Right lobe of liver (tissue), 6 donors: ENCODE data around the gene CDRT4. TPM values are rescaled to one million over a fixed set of nuclear protein-coding genes. Genes with fewer than 3 reads are reported as not detected.

Experiments used
- ATAC-seq, 4 donors: fragments of 200-7000 bp; cut with Tn5 transposase; one replicate each; pipeline ENCODE4 v1.9.1; 2020; ENCODE audit warnings: mild to moderate bottlenecking in 4 of 4, moderate library complexity in 4 of 4
- DNase-seq, 3 donors: peaks; one replicate each; pipeline ENCODE4 v3.0.0-alpha.2; 2020
- H3K27ac ChIP-seq, 3 donors: fragments of 200-600 bp; one replicate each; pipeline ENCODE4 v1.8.0; 2022
- H3K27me3 ChIP-seq, 2 donors: fragments of 200-600 bp; one replicate each; pipeline ENCODE4 v1.8.0; 2022
- H3K36me3 ChIP-seq, 4 donors: fragments of 200-600 bp; sonication (generic) in 1 of 4; one replicate each; pipeline versions ENCODE4 v1.5.1 to v1.8.0; 2017 to 2022; ENCODE audit warnings: control low read depth in 1 of 4
- H3K4me1 ChIP-seq, 4 donors: fragments of 200-600 bp; sonication (generic) in 1 of 4; one replicate each; pipeline versions ENCODE4 v1.5.1 to v1.8.0; 2017 to 2022; ENCODE audit warnings: control low read depth in 1 of 4
- H3K4me3 ChIP-seq, 3 donors: fragments of 200-600 bp; one replicate each; pipeline ENCODE4 v1.8.0; 2022
- H3K9me3 ChIP-seq, 4 donors: fragments of 200-600 bp; sonication (generic) in 1 of 4; one replicate each; pipeline versions ENCODE4 v1.5.1 to v1.8.0; 2017 to 2022; ENCODE audit warnings: control low read depth in 1 of 4
- POLR2A ChIP-seq: fragments of 450-650 bp; IDR thresholded peaks from one replicate; pipeline ENCODE4 v1.6.1; 2017; ENCODE audit warnings: antibody characterized with exemption, mild to moderate bottlenecking
- WGBS: methylation state at CpG from one replicate; pipeline ENCODE4 v1.1.6; 2018; ENCODE audit warnings: low coverage, low lambda C conversion rate; ENCODE audit not compliant: insufficient coverage; ENCODE audit errors: missing lambda C conversion rate; 5-methylcytosine and 5-hydroxymethylcytosine counted together
- intact Hi-C, 2 donors: fragments of 100-400 bp; cut with DNase I; formaldehyde crosslinking; loops; one replicate each; pipeline versions ENCODE4 v1.11.2 to v1.14.1; 2022
- total RNA-seq, 6 experiments: library from RNA; depleted of rRNA in 2 of 6; stranded (reverse); fragments of >200 nt in 2 of 6; fragmentation: NEBNext Ultra II Directional in 3 of 6; extraction: Animal tissue kit (Norgen Biotek cat#: 25700) in 3 of 6; gene quantifications; one replicate each; pipeline versions ENCODE4 v1.1.0 to v1.2.4, GENCODE V29; 2016 to 2023
- TF ChIP-seq, protein P1 (sequence below), 4 donors: fragments of 200-600 bp in 3 of 4; fragments of 450-650 bp in 1 of 4; IDR thresholded peaks; one replicate each; pipeline versions ENCODE4 v1.5.1 to v1.8.0; 2016 to 2022; ENCODE audit warnings: antibody characterized with exemption in 4 of 4, mild to moderate bottlenecking in 2 of 4
- donor health status: DM: no; HTN: yes; CAD: no.
- donor health status: DM: no; HTN: no; CAD: no.
- donor health status: DM: no; HTN: no; CAD: no.
- donor health status: DM: no; HTN: yes; CAD: no.
- donor health status: DM: no; HTN: yes; CAD: no.

The CDRT4 gene
- total RNA-seq, 6 experiments from 2014 or later: 0.43 to 3.3 (median 1.3) TPM

DNA sequence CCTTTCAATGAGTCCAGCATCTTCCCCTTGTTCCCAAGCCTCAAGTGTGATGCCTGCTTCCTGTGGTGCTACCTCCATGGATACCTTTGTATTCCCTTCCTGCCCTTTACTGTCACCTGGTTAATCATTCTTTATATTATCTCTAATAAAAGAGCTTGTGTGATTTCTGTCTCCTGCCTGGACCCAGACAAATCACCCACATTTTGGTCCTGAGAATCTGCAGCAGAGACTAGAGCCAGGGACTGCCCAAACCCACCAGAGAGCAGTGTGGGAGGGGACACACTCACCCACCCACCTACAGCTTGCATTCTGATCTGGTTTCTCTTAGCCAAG is 30.2 kb downstream of the CDRT4 start:
- DNase-seq (no peak), ATAC-seq (peak in 2 of 4 donors; percentile 8 to 19)
- Histone ChIP-seq H3K27me3 (no peaks in the 10 kb centered on the region), H3K27ac (peak overlapping the region in 1 of 3 donors; percentile 49), H3K4me3 (no peak overlapping the region), H3K9me3 (no peaks in the 10 kb centered on the region), H3K36me3 (no peaks in the 10 kb centered on the region), H3K4me1 (peaks cover 0 to 61% (median 31%) of the 10 kb centered on the region in 4 donors)
- intact Hi-C loops: no loop called here
- no peak for TF ChIP-seq POLR2A
- TF ChIP-seq, protein P1, sequence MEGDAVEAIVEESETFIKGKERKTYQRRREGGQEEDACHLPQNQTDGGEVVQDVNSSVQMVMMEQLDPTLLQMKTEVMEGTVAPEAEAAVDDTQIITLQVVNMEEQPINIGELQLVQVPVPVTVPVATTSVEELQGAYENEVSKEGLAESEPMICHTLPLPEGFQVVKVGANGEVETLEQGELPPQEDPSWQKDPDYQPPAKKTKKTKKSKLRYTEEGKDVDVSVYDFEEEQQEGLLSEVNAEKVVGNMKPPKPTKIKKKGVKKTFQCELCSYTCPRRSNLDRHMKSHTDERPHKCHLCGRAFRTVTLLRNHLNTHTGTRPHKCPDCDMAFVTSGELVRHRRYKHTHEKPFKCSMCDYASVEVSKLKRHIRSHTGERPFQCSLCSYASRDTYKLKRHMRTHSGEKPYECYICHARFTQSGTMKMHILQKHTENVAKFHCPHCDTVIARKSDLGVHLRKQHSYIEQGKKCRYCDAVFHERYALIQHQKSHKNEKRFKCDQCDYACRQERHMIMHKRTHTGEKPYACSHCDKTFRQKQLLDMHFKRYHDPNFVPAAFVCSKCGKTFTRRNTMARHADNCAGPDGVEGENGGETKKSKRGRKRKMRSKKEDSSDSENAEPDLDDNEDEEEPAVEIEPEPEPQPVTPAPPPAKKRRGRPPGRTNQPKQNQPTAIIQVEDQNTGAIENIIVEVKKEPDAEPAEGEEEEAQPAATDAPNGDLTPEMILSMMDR (IDR thresholded peaks at IDR 0.05): no peak

DNA sequence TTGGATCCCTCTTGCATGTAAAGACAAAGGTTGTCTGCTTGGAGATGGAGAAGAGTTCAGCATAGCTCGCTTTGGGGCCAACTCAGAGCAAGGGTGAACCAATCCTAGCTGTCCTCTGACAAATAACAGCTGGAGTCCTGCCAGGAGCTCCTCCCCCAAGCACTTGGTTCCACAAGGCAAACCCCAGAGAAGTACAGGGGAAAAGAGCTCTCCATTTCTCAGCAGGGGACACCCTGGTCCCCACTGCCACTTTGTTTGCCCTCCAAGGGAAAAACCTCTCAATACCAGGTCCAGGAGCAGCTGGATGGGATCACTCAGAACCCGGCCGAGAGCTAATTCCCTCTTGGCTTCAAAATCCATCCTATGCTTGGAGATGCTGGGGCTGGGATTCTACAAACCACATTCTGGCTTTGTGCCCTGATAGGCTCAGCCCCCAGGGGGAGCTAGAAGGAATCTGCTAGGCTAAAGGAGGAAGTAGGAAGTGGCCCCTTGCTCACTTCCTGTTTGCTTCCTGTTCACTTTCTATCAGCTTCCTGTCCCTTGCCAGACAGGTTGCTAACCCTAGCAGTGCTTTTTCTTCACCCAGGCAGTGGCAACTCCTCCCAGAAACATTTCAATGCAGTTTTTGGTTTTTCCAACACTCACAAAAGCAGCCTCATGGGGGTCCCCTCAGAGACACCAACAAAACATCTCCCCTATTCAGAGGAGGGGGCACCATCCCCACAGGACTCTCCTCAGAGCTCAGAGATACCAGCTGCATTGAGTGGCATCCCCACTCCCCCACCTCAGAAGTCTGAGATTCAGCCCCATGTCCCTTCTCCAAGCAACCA is 30.7 kb downstream of the CDRT4 start:
- ATAC-seq (peak; percentile 44 to 68 (median 60)), DNase-seq (peak; percentile 63 to 87 (median 83))
- Histone ChIP-seq H3K36me3 (no peaks in the 10 kb centered on the region), H3K27me3 (no peaks in the 10 kb centered on the region), H3K9me3 (no peaks in the 10 kb centered on the region), H3K4me1 (peaks cover 0 to 61% (median 32%) of the 10 kb centered on the region in 4 donors), H3K27ac (peak overlapping the region in 2 of 3 donors; percentile 27 to 49), H3K4me3 (no peak overlapping the region)
- WGBS: 31% methylated on average over 3 of the region's 3 CpGs
- TF ChIP-seq, protein P1 (IDR thresholded peaks at IDR 0.05): peak in 1 of 4 donors; percentile 18
- no peak for TF ChIP-seq POLR2A
- intact Hi-C loops: no loop called here

DNA sequence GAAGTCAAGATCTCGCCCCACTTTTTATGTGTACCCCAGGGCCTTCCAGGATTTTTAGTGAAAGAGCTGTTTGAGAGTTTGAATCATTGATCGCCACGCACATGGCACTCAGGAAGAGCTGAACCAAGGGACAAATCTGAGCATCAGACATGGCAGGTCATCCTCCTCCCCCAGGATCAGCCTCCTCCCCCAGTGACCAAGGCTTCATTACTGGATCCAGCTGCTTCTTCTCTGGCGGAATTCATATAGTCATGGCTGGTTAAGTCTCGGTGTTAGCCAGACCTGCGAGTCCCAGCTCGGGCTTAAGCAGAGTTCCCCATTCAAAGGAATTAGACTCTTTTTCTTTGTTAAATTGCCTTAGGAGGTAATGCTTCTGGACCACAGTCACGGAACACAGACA is 32.5 kb downstream of the CDRT4 start:
- Histone ChIP-seq H3K27ac (peak overlapping the region in 1 of 3 donors; percentile 56), H3K9me3 (no peaks in the 10 kb centered on the region), H3K4me3 (no peak overlapping the region), H3K4me1 (peaks cover 0 to 61% (median 32%) of the 10 kb centered on the region in 4 donors), H3K36me3 (no peaks in the 10 kb centered on the region), H3K27me3 (no peaks in the 10 kb centered on the region)
- WGBS: 100% methylated on average over 6 of the region's 8 CpGs
- intact Hi-C loops: no loop called here
- no peak for ATAC-seq
- TF ChIP-seq, protein P1 (IDR thresholded peaks at IDR 0.05): no peak
- TF ChIP-seq POLR2A: no peak
- DNase-seq: no peak

DNA sequence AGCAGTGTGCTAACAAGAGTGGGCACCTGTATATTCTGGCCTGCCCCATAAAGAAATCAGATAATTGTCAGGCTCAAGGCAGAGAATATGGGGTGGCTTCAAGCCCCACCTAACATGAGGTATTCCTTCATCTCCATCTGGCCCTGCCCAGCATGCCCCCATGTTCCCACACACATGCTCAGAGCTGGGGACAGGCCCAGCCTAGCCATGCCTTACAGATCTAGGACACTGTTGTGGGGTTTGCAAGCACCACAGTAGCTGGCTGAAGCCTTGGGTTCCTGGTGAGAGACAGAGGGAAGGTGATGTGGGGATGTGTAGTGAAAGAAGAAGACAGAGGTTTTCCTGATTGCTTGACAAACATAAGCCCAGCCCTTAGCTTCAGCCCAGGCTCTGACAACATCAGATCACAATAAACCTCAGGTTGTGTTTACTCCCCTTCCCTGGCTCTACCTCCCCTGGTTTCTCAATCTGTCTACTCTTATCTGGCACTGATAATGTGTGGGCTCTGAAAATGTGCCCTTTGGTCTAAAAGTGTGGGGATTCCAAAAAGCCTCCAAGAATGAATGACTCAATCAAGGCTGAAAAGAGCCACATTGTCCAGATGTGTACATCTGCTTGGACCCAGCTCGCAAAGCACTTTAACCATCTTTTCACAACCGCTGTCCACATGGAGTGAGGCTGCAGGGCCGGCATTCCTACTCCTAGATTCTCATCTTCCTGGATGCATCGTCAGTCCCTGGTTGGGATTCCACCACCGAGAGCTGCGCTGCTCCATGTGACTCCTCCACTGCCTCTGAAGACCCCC is 34.4 kb downstream of the CDRT4 start:
- TF ChIP-seq POLR2A: no peak
- TF ChIP-seq, protein P1 (IDR thresholded peaks at IDR 0.05): no peak
- 42% methylated on average over 5 of the region's 6 CpGs for WGBS
- Histone ChIP-seq H3K4me3 (no peak overlapping the region), H3K4me1 (peaks cover 0 to 54% (median 30%) of the 10 kb centered on the region in 4 donors), H3K27ac (peak overlapping the region in 2 of 3 donors; percentile 33 to 56), H3K9me3 (no peaks in the 10 kb centered on the region), H3K27me3 (no peaks in the 10 kb centered on the region), H3K36me3 (no peaks in the 10 kb centered on the region)
- intact Hi-C loops: no loop called here
- DNase-seq (peak in 1 of 3 donors; percentile 75), ATAC-seq (peak; percentile 82 to 84 (median 84))
